ENCODE data around the gene NANOS2. TPM values are rescaled to one million over a fixed set of nuclear protein-coding genes. Genes with fewer than 3 reads are reported as not detected.
A peak's percentile ranks its signal among the peaks of the same experiment; 100 is the strongest.

The NANOS2 gene
- total and polyA plus RNA-seq, 9 of the 15 experiments (the other 6 are each of a cell fraction or from before 2014, with no cell fraction given) = not detected

GRCh38 chr19:45962021-45962420, 47.4 kb upstream of the NANOS2 start:
- 18% methylated on average over 15 of the region's 15 CpGs for WGBS (ENCODE audit: insufficient coverage, low coverage, missing lambda C conversion rate)
- Histone ChIP-seq H3K4me2 (ENCODE audit: insufficient read depth, low read length) (no peak overlapping the region), H3K79me2 (ENCODE audit: control insufficient read depth, insufficient read depth, low read length) (no peaks in the 10 kb centered on the region), H3K36me3 (ENCODE audit: control insufficient read depth, insufficient read depth, low read length) (no peaks in the 10 kb centered on the region), H3K9ac (ENCODE audit: insufficient read depth in 1 of 2, low read depth in 2 of 2, low read length in 2 of 2) (no peak overlapping the region), H3K9me3 (replicated peaks; ENCODE audit: control insufficient read depth, insufficient read depth, low read depth, low read length) (no peaks in the 10 kb centered on the region), H3K4me1 (replicated peaks in 1 of 2; ENCODE audit: control insufficient read depth in 2 of 2, insufficient read depth in 2 of 2, low read length in 2 of 2) (peaks cover 0 to 11% of the 10 kb centered on the region in 2 experiments; a peak in 1 of 5 replicates), H4K20me1 (replicated peaks; ENCODE audit: control insufficient read depth, insufficient read depth, low read length) (no peaks in the 10 kb centered on the region; the same call in 1 of the 2 replicates), H3K9me1 (ENCODE audit: control insufficient read depth, insufficient read depth, low read length) (no peaks in the 10 kb centered on the region), H3K27ac (ENCODE audit: extremely low read depth, low read depth, low read length) (no peak overlapping the region), H3K27me3 (ENCODE audit: control insufficient read depth in 2 of 2, insufficient read depth in 2 of 2, low read length in 2 of 2) (peaks cover 25 to 45% of the 10 kb centered on the region in 2 experiments), H2AFZ (ENCODE audit: low read depth, low read length) (no peak overlapping the region), H3K4me3 (no peak overlapping the region)
- POLR2A ChIA-PET = interaction anchor here (1.6 kb wide), 1 partner anchor 10 kb away, joined by 5 read pairs; no protein-coding TSS in a partner anchor
- no peak for DNase-seq (ENCODE audit: extremely low read depth in 1 of 4, low spot score in 3 of 4)
- no TSS peak for BruUV-seq (replicated peaks)
- intact Hi-C loops (cut with micrococcal nuclease) = no loop called here
- ATAC-seq = no peak
- CTCF ChIA-PET (ENCODE audit: low intra/inter-chr PET ratio) = no interaction called here
- in situ Hi-C loops (cut with MboI) = no loop called here
- no peak for TF ChIP-seq MCM5 (IDR thresholded peaks at IDR 0.05; ENCODE audit: low read depth)
- TF ChIP-seq CBFA2T3 (IDR thresholded peaks at IDR 0.05) = no peak
- TF ChIP-seq BMI1 (IDR thresholded peaks at IDR 0.05; ENCODE audit: low read length) = no peak
- TF ChIP-seq KDM1A (IDR thresholded peaks at IDR 0.05) = no peak
- no peak for TF ChIP-seq TCF7 (IDR thresholded peaks at IDR 0.05; ENCODE audit: borderline replicate concordance)
- FAIRE-seq = no peak

GRCh38 chr19:45960595-45961235, 46.1 kb upstream of the NANOS2 start:
- no TSS peak for BruUV-seq (replicated peaks)
- Histone ChIP-seq H3K4me1 (replicated peaks in 1 of 2; ENCODE audit: control insufficient read depth in 2 of 2, insufficient read depth in 2 of 2, low read length in 2 of 2) (peaks cover 0 to 11% of the 10 kb centered on the region in 2 experiments; a peak in 2 of 5 replicates), H3K4me2 (ENCODE audit: insufficient read depth, low read length) (no peak overlapping the region), H3K9me3 (replicated peaks; ENCODE audit: control insufficient read depth, insufficient read depth, low read depth, low read length) (no peaks in the 10 kb centered on the region), H3K27ac (ENCODE audit: extremely low read depth, low read depth, low read length) (no peak overlapping the region), H3K9me1 (ENCODE audit: control insufficient read depth, insufficient read depth, low read length) (no peaks in the 10 kb centered on the region), H3K4me3 (no peak overlapping the region), H3K9ac (ENCODE audit: insufficient read depth in 1 of 2, low read depth in 2 of 2, low read length in 2 of 2) (no peak overlapping the region), H2AFZ (ENCODE audit: low read depth, low read length) (no peak overlapping the region), H4K20me1 (replicated peaks; ENCODE audit: control insufficient read depth, insufficient read depth, low read length) (no peaks in the 10 kb centered on the region; the same call in 1 of the 2 replicates), H3K79me2 (ENCODE audit: control insufficient read depth, insufficient read depth, low read length) (no peaks in the 10 kb centered on the region), H3K27me3 (ENCODE audit: control insufficient read depth in 2 of 2, insufficient read depth in 2 of 2, low read length in 2 of 2) (peaks cover 23 to 50% of the 10 kb centered on the region in 2 experiments), H3K36me3 (ENCODE audit: control insufficient read depth, insufficient read depth, low read length) (no peaks in the 10 kb centered on the region)
- FAIRE-seq (no peak), ATAC-seq (peak; percentile 95), DNase-seq (ENCODE audit: extremely low read depth in 1 of 4, low spot score in 3 of 4) (peak; percentile 39 to 53 (median 42))
- intact Hi-C loops (cut with micrococcal nuclease) = no loop called here
- 26% methylated on average over 7 of the region's 19 CpGs for WGBS (ENCODE audit: insufficient coverage, low coverage, missing lambda C conversion rate)
- in situ Hi-C loops (cut with MboI) = no loop called here
- ChIA-PET POLR2A (interaction anchor here (0.5 to 1.0 kb wide), 3 partner anchors 9 to 95 kb away, joined by 3 to 4 read pairs (median 3); partner anchors contain the start of gene CCDC61), CTCF (ENCODE audit: low intra/inter-chr PET ratio) (interaction anchor here (0.6 kb wide), 1 partner anchor 41 kb away, joined by 3 read pairs; no protein-coding TSS in a partner anchor)
- TF ChIP-seq CTCF (IDR thresholded peaks at IDR 0.05 in 2 of 3, conservative IDR thresholded peaks at IDR 0.05 in 1 of 3; ENCODE audit: insufficient read depth in 2 of 3, low read depth in 1 of 3, low read length in 3 of 3) (peak in 2 of 3 experiments; percentile 11 to 20; a peak in 2 of 6 replicates), CTCFL (IDR thresholded peaks at IDR 0.05; ENCODE audit: borderline replicate concordance, insufficient read depth, low read depth, low read length, poor library complexity, severe bottlenecking) (peak; percentile 51), MLLT1 (IDR thresholded peaks at IDR 0.05) (no peak), ZNF143 (CRISPR knock-in tag; IDR thresholded peaks at IDR 0.05) (no peak)

Data from K562 (cell line).